ENCODE measurements around the gene GBX1. TPM values are rescaled to one million over a fixed set of nuclear protein-coding genes. Genes with fewer than 3 reads are reported as not detected.

The GBX1 gene
- polyA plus RNA-seq, 1 donor from 2014 or later = not detected

DNA sequence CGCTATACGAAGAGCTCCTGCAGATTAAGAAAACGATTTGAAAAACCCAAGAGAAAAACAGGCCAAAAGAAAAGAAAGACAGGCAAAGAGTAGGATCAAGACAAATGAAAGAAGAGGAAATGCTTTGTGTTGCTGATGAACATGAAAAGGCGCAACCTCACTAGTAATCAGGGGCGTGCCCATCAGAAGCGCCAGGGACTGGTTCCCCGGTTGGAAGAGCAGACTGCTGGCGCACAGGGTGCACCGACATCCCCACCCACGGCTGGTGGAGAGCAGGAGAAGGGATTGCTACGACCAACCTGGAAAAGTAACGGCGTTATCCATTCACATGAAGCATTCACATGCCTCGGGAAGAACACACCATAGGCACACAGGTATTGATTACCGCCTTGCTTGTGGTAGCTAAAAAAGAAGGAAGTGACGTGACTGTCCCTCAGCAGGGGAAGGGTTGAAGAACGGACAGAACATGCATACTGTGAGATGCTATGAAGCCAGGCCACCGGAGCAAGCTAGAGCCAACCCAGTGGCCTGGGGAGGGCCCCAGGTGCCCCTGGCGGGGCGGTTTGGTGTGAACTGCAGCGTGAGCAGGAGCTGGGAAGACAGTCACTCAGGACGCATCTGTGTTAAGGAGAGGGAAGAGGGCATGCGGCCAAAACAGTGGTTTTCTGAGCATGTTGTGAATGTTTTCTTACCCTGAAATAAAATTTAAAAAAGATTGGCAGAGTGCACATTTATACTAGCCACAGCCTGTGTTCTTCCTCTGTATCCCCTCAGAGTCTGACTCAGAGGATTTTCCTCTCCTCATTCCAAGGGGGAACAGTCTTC, 62.9 kb downstream of the GBX1 start:
- peaks cover 2% of the 10 kb centered on the region for H4K20me1 ChIP-seq (ENCODE audit: insufficient read depth)
- H3K9me3 ChIP-seq (ENCODE audit: low read length) = no peaks in the 10 kb centered on the region
- no peak overlapping the region for H3K4me2 ChIP-seq (ENCODE audit: low read length)

DNA sequence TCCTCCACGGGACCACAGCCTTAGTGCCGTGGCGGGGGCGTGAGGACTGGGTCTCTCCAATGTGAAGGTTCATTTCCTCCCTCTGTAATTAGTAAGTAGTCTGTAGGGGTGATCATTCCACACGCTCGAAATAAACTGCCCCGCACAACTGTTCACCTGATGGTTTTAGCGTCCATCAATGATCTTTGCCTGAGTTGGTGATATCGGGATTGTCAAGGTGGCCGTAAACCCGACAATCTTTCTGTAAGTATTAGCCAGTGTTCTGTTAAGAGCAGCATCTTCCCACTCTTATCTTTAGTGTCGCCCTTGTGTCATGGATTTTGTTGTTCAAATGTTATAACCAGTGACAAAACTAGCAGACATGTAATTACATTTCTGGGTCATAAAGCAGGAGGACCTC, 63.5 kb downstream of the GBX1 start:
- Histone ChIP-seq H3K9ac (ENCODE audit: low read length) (no peak overlapping the region), H3K9me2 (ENCODE audit: insufficient read depth, low read length) (no peaks in the 10 kb centered on the region), H3K27ac (ENCODE audit: low read length) (no peak overlapping the region), H2AFZ (ENCODE audit: low read depth, low read length) (no peak overlapping the region), H3K79me2 (replicated peaks; ENCODE audit: insufficient read depth, low read length) (peaks cover 10% of the 10 kb centered on the region), H3K4me3 (ENCODE audit: low read length) (no peak overlapping the region), H3K9me3 (ENCODE audit: low read length) (no peaks in the 10 kb centered on the region), H4K20me1 (ENCODE audit: insufficient read depth) (peaks cover 4% of the 10 kb centered on the region), H3K4me2 (ENCODE audit: low read length) (no peak overlapping the region), H3F3A (ENCODE audit: insufficient read depth, low read length, poor library complexity, severe bottlenecking) (no peaks in the 10 kb centered on the region), H3K27me3 (ENCODE audit: insufficient read depth, low read depth, low read length) (no peaks in the 10 kb centered on the region), H3K36me3 (ENCODE audit: insufficient read depth, low read length) (no peaks in the 10 kb centered on the region)
- TF ChIP-seq POLR2AphosphoS5 (IDR thresholded peaks at IDR 0.05) (no peak), TAF1 (IDR thresholded peaks at IDR 0.05; ENCODE audit: low read depth) (no peak), EZH2 (IDR thresholded peaks at IDR 0.05; ENCODE audit: borderline replicate concordance, insufficient read depth, low read length, poor library complexity, severe bottlenecking) (no peak), SMC3 (conservative IDR thresholded peaks at IDR 0.05; ENCODE audit: poor library complexity) (no peak), MXI1 (conservative IDR thresholded peaks at IDR 0.05; ENCODE audit: poor library complexity, severe bottlenecking) (no peak), EP300 (conservative IDR thresholded peaks at IDR 0.05; ENCODE audit: poor library complexity, severe bottlenecking) (no peak)
- TF ChIP-seq, protein P1, sequence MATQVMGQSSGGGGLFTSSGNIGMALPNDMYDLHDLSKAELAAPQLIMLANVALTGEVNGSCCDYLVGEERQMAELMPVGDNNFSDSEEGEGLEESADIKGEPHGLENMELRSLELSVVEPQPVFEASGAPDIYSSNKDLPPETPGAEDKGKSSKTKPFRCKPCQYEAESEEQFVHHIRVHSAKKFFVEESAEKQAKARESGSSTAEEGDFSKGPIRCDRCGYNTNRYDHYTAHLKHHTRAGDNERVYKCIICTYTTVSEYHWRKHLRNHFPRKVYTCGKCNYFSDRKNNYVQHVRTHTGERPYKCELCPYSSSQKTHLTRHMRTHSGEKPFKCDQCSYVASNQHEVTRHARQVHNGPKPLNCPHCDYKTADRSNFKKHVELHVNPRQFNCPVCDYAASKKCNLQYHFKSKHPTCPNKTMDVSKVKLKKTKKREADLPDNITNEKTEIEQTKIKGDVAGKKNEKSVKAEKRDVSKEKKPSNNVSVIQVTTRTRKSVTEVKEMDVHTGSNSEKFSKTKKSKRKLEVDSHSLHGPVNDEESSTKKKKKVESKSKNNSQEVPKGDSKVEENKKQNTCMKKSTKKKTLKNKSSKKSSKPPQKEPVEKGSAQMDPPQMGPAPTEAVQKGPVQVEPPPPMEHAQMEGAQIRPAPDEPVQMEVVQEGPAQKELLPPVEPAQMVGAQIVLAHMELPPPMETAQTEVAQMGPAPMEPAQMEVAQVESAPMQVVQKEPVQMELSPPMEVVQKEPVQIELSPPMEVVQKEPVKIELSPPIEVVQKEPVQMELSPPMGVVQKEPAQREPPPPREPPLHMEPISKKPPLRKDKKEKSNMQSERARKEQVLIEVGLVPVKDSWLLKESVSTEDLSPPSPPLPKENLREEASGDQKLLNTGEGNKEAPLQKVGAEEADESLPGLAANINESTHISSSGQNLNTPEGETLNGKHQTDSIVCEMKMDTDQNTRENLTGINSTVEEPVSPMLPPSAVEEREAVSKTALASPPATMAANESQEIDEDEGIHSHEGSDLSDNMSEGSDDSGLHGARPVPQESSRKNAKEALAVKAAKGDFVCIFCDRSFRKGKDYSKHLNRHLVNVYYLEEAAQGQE (IDR thresholded peaks at IDR 0.05; ENCODE audit: borderline replicate concordance) = no peak
- TF ChIP-seq, protein P2, sequence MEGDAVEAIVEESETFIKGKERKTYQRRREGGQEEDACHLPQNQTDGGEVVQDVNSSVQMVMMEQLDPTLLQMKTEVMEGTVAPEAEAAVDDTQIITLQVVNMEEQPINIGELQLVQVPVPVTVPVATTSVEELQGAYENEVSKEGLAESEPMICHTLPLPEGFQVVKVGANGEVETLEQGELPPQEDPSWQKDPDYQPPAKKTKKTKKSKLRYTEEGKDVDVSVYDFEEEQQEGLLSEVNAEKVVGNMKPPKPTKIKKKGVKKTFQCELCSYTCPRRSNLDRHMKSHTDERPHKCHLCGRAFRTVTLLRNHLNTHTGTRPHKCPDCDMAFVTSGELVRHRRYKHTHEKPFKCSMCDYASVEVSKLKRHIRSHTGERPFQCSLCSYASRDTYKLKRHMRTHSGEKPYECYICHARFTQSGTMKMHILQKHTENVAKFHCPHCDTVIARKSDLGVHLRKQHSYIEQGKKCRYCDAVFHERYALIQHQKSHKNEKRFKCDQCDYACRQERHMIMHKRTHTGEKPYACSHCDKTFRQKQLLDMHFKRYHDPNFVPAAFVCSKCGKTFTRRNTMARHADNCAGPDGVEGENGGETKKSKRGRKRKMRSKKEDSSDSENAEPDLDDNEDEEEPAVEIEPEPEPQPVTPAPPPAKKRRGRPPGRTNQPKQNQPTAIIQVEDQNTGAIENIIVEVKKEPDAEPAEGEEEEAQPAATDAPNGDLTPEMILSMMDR (IDR thresholded peaks at IDR 0.05; ENCODE audit: poor library complexity, severe bottlenecking) = no peak

More for the DNA sequence above, 62.9 kb downstream of the GBX1 start:
- no peak overlapping the region for H3K4me3 ChIP-seq (ENCODE audit: low read length)
- no peaks in the 10 kb centered on the region for H3K9me2 ChIP-seq (ENCODE audit: insufficient read depth, low read length)
- no peaks in the 10 kb centered on the region for H3F3A ChIP-seq (ENCODE audit: insufficient read depth, low read length, poor library complexity, severe bottlenecking)
- TF ChIP-seq RAD21 (conservative IDR thresholded peaks at IDR 0.05) = no peak
- TF ChIP-seq EZH2 (IDR thresholded peaks at IDR 0.05; ENCODE audit: borderline replicate concordance, insufficient read depth, low read length, poor library complexity, severe bottlenecking) = no peak
- no peak for TF ChIP-seq MXI1 (conservative IDR thresholded peaks at IDR 0.05; ENCODE audit: poor library complexity, severe bottlenecking)
- TF ChIP-seq, protein P1 (IDR thresholded peaks at IDR 0.05; ENCODE audit: borderline replicate concordance) = no peak
- TF ChIP-seq, protein P2 (IDR thresholded peaks at IDR 0.05; ENCODE audit: poor library complexity, severe bottlenecking) = no peak
- TF ChIP-seq POLR2AphosphoS5 (IDR thresholded peaks at IDR 0.05) = no peak
- no peak for TF ChIP-seq TAF1 (IDR thresholded peaks at IDR 0.05; ENCODE audit: low read depth)
- no peak for TF ChIP-seq SMC3 (conservative IDR thresholded peaks at IDR 0.05; ENCODE audit: poor library complexity)
- no peak for TF ChIP-seq EP300 (conservative IDR thresholded peaks at IDR 0.05; ENCODE audit: poor library complexity, severe bottlenecking)
- no peak overlapping the region for H3K27ac ChIP-seq (ENCODE audit: low read length)
- peaks cover 6% of the 10 kb centered on the region for H3K79me2 ChIP-seq (replicated peaks; ENCODE audit: insufficient read depth, low read length)
- no peak overlapping the region for H3K9ac ChIP-seq (ENCODE audit: low read length)
- H3K27me3 ChIP-seq (ENCODE audit: insufficient read depth, low read depth, low read length) = no peaks in the 10 kb centered on the region
- H3K36me3 ChIP-seq (ENCODE audit: insufficient read depth, low read length) = no peaks in the 10 kb centered on the region
- H2AFZ ChIP-seq (ENCODE audit: low read depth, low read length) = no peak overlapping the region

Measured in neural cell (in vitro differentiated cells).